Retinal pigment epithelial cell (primary cell): ENCODE results near the gene DPH2.
A peak's percentile ranks its signal among the peaks of the same experiment; 100 is the strongest.

Experiments used
- DNase-seq: peaks from one replicate; pipeline ENCODE4 v3.0.0-alpha.2; 2010; ENCODE audit warnings: low read depth
- H3K4me3 ChIP-seq: 2 replicates; pipeline ENCODE4 v1.5.1; 2011; ENCODE audit warnings: mild to moderate bottlenecking, low read length, control low read depth, moderate library complexity
- CTCF ChIP-seq: conservative IDR thresholded peaks from 2 replicates; pipeline ENCODE4 v1.5.1; 2011; ENCODE audit warnings: low read depth, low read length, control low read depth, inconsistent platforms

Gene DPH2

GRCh38 chr1:43991200-43991475, 21.3 kb downstream of the DPH2 start:
- H3K4me3 ChIP-seq = peak overlapping the region; percentile 70
- DNase-seq = no peak
- no peak for TF ChIP-seq CTCF

GRCh38 chr1:43991476-43992231, 21.8 kb downstream of the DPH2 start, which contains the start of gene CCDC24:
Gene CCDC24, plus strand, starts transcription at chr1:43991599. Its CDS starts 280 bp downstream, at chr1:43991879.
- no peak for DNase-seq
- TF ChIP-seq CTCF = no peak
- peak within 1 kb of the TSS; percentile 70 for H3K4me3 ChIP-seq

- DNase-seq = no peak
- H3K4me3 ChIP-seq = peak overlapping the region; percentile 70
- TF ChIP-seq CTCF = no peak
Observed at GRCh38 chr1:43992232-43992995, 22.6 kb downstream of the DPH2 start.

DNA sequence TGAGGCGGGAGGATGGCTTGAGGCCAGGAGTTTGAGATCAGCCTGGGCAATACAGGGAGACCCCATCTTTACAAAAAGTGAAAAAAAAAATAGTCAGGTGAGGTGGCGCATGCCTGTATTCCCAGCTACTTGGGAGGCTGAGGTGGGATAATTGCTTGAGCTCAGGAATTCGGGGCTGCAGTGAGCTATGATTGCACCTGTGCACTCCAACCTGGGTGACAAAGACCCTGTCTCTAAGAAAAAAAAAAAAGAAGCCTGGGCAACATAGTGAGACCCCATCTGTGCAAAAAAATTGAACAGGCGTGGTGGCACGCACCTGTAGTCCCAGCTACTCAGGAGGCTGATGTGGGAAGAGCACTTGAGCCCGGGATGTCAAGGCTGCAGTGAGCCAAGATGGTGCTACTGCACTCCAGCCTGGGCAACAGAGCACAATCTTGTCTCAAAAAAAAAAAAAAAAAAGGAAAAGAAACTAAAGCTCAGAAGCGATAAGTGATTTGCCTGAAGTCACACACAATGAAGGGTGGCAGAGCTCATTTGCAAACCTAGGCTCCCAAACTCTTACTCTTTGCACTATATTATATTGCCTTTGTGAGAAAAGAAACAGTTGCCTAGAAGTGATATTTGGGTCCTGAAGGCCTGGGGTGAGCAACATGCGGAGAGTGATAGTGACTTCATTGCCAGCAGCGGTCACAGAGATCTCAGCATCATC, 23.6 kb downstream of the DPH2 start:
- DNase-seq = no peak
- TF ChIP-seq CTCF = no peak
- H3K4me3 ChIP-seq = no peak overlapping the region

DNA sequence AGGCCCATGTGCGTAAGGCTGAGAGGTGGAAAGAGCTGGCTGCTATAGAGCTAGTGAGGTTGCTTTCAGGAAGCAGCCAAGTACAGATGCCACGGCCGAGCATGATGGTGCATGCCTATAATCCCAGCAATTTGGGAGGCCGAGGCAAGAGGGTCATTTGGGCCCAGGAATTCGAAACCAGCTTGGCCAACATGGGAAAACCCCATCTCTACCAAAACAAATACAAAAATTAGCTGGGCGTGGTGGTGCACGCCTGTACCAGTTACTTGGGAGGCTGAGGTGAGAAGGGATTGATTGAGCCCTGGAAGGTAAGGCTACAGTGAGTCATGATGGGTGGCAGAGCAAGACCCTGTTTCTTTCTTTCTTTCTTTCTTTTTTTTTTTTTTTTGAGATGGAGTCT, 24.3 kb downstream of the DPH2 start:
- DNase-seq = no peak
- TF ChIP-seq CTCF = no peak
- H3K4me3 ChIP-seq = no peak overlapping the region

GRCh38 chr1:43994794-43995790, 25.3 kb downstream of the DPH2 start:
- H3K4me3 ChIP-seq = no peak overlapping the region
- DNase-seq = no peak
- peak; percentile 46 for TF ChIP-seq CTCF
